Articular chondrocyte of knee joint (primary cell): ENCODE measurements around the gene DDX24. TPM values are rescaled to one million over a fixed set of nuclear protein-coding genes. Genes with fewer than 3 reads are reported as not detected.

Experiments
- total RNA-seq: library from RNA; depleted of rRNA; stranded (reverse); fragments of >200 nt; gene quantifications from 2 replicates; pipeline ENCODE4 v1.2.3, GENCODE V29; 2012

The DDX24 gene, protein sequence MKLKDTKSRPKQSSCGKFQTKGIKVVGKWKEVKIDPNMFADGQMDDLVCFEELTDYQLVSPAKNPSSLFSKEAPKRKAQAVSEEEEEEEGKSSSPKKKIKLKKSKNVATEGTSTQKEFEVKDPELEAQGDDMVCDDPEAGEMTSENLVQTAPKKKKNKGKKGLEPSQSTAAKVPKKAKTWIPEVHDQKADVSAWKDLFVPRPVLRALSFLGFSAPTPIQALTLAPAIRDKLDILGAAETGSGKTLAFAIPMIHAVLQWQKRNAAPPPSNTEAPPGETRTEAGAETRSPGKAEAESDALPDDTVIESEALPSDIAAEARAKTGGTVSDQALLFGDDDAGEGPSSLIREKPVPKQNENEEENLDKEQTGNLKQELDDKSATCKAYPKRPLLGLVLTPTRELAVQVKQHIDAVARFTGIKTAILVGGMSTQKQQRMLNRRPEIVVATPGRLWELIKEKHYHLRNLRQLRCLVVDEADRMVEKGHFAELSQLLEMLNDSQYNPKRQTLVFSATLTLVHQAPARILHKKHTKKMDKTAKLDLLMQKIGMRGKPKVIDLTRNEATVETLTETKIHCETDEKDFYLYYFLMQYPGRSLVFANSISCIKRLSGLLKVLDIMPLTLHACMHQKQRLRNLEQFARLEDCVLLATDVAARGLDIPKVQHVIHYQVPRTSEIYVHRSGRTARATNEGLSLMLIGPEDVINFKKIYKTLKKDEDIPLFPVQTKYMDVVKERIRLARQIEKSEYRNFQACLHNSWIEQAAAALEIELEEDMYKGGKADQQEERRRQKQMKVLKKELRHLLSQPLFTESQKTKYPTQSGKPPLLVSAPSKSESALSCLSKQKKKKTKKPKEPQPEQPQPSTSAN
- total RNA-seq = 151 and 172 TPM in 2 replicates

DNA sequence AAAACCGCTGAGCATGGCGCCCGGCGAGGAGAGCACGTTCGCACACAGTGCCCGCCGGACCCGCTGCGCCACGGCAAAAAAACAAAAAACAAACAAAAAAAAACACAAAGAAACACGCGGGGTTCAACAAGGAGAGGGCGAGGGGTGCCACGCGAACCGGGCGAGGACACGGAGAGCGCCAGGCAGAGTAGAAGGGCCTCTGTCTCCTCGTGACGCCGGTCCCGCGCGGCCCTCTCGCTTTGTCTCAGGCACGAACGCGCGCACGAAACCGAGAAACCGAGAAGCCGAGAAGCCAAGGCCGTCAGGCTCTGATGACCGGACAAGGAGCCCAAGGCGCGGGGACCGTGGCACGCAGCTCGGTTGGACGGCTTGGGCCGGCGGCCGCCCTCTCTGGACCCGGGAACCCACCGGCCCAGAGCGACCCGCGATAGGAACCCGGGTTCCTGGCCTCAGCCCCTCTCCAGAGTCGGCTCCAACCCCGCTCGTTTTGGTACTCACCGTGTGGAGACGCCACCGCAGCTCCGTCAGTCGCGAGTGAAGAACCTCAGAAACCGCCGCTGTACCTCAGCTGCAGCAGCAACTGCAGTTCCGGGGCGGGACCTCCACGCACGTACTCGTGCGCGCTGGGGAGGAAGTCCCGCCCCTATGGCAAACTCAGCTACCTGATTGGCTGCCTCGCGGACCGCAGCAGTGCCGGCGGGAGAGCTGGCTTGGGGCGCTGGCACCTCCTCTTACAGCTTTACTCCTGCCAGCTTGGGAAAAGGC is at the start of gene DDX24, which contains the start of gene IFI27L1:
Gene DDX24 (minus strand): TSS at position 582 of the 765 bp plus-strand sequence. CDS start 1,460 bp downstream, outside the sequence.
Gene IFI27L1 (plus strand): TSS at position 690 of the 765 bp plus-strand sequence. CDS start 15,628 bp downstream, outside the sequence.

DNA sequence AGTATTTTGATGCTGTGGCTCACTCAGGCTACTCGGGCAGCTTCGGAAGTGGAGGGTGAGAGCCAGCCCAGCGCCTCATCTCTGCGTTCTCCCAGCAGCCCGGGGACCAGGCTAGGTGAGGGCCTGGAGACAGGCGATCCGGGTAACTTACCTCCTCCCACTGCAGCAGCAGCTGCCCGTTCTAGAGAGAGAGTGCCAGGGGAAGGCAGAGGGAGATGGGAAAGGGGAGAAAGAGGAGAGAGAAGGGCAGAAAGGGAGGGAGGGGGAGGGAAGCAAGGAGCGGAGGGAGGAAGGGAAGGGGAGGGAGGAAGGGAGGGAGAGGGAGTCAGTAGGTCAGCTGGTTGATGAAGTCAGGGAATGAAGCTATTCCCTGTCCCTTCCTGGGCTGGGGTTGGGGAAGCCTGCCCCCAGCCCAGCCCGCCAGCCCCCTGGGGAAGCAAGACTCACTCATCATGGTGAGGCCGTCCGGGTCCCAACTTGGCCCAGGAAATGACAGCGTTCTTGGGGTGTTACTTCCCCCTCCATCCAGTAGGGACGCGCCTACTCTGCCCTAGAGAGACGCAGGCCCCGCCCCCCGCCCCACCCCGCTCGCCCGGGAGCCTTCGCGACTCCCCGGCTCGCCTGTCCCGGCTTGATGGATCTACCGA is 48.2 kb upstream of the DDX24 start, which contains the start of gene IFI27L2:
Gene IFI27L2 (minus strand): TSS at position 494 of the 647 bp plus-strand sequence. CDS start 40 bp downstream, at position 454.

DNA sequence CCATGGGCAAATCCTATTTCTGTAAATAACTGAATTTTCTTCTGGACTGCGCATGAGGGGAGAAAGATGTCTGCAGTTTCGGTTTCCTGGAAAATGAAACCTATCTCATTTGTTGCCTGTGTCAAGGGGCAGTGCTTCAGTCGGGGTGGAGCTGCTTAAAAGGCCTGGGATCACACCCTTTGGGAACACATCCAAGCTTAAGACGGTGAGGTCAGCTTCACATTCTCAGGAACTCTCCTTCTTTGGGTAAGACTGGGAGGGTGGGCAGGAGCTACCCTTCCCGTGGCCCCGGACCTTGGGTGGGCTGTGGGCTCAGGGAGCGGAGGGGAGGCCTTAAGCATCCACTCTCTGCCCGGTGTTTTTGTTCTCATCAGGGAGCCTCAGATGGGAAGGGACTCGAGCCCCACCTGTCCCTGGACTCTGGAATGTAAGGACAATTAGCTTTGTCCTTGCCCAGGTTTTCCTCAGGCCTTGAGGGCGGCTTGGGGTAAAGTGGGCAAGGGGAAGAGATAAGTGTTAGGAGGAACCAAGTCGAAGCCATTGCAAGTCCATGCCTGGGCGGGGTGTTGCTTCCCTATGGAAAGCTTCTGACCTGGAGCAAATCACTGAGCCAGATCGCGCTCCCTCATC is 29.7 kb upstream of the DDX24 start, which contains the start of gene IFI27:
Gene IFI27 (plus strand): TSS at position 185 of the 630 bp plus-strand sequence.

DNA sequence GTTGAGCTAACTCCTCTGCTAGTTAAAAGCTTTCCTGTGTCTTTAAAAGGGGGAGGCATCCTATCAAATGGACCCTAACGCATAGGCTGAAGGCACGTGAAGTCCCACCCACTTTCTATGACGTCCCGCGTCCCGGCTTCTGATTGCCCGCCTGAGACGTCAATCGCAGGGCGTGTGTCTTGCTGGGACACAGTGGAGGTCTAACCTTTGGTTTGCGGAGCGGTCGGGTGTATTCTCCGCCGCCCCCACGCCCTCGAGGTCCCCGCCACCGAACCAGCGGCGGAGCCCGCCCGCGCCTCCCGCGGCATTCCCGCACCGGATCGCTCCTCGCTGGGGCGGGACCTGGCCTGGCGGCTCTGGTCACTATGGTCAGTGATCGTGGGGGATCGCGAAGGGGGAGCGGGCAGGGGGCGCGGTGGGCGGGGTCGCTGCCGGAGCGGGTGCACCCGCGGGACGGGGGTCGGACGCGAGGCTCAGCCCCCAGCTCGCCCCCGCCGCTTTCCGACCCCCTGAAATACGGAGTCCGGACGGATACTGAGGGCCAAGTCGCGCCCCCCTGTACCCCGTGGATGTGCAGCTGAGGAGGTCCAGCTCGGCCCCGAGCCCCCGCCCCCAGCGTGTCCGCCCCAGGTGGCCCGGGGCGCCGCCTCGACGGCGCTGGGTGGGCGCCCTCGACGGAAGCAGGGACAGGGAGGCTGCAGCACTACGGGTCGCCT is 54.7 kb downstream of the DDX24 start, which contains the start of gene OTUB2:
Gene OTUB2 (plus strand): TSS at position 168 of the 716 bp plus-strand sequence. CDS start 198 bp downstream, at position 366.

Other genes starting within 250 kb of the DDX24 start
- gene FAM181A, start 153.9 kb downstream of the DDX24 start, total RNA-seq = not detected in 2 replicates
- gene ASB2, start 104.6 kb downstream of the DDX24 start, total RNA-seq = not detected in 2 replicates
- not detected in 2 replicates for gene CCDC197, start 83.9 kb downstream of the DDX24 start, total RNA-seq
- gene OTUB2, start 54.9 kb downstream of the DDX24 start, total RNA-seq = 1.3 and 2.5 TPM in 2 replicates
- 7.1 and 11.2 TPM in 2 replicates for gene IFI27L1, start 108 bp upstream of the DDX24 start, total RNA-seq
- gene IFI27, start 29.5 kb upstream of the DDX24 start, total RNA-seq = 66.0 and 68.9 TPM in 2 replicates
- 80.9 and 104 TPM in 2 replicates for gene IFI27L2, start 48.4 kb upstream of the DDX24 start, total RNA-seq
- 6.6 and 9.4 TPM in 2 replicates for gene PPP4R4, start 93.1 kb upstream of the DDX24 start, total RNA-seq
- gene SERPINA10, start 212.1 kb upstream of the DDX24 start, total RNA-seq = not detected in 2 replicates
- gene SERPINA6, start 242.1 kb upstream of the DDX24 start, total RNA-seq = not detected in 2 replicates